OCI-LY3 (cell line): ENCODE results near the gene EMX1.

Source experiments
- CTCF ChIP-seq: fragments of 200-600, 300-600 bp; sonication (generic); IDR thresholded peaks from 2 replicates; pipeline ENCODE4 v1.5.1; 2014; ENCODE audit warnings: antibody characterized with exemption, low read length, low read depth
- EZH2phosphoT487 ChIP-seq: fragments of 200-600 bp; shearing (Covaris generic); IDR thresholded peaks from 2 replicates; pipeline ENCODE4 v1.6.1; 2018; ENCODE audit warnings: antibody characterized with exemption, mixed run types, low read depth

- TF ChIP-seq CTCF (no peak), EZH2phosphoT487 (no peak)
Measured at GRCh38 chr2:72924353-72925240, 7.3 kb downstream of the EMX1 start.
